SU-DHL-6 (cell line): ENCODE measurements around the gene WDFY1.

ENCODE experiments used
- H2AFZ ChIP-seq: fragments of 200-600 bp; sonication (generic); 2 replicates; pipeline ENCODE4 v1.6.1; 2014; ENCODE audit warnings: low read depth, mild to moderate bottlenecking, moderate library complexity, mixed read lengths, antibody characterized with exemption, low read length; ENCODE audit not compliant: severe bottlenecking
- H3F3A ChIP-seq: fragments of 200-600 bp; shearing (Covaris generic); 2 replicates; pipeline ENCODE4 v1.6.0; 2016; ENCODE audit warnings: antibody characterized with exemption, mild to moderate bottlenecking; ENCODE audit not compliant: insufficient read depth
- H3K27ac ChIP-seq: fragments of 200-600 bp; sonication (generic); 2 replicates; pipeline ENCODE4 v1.5.1; 2016; ENCODE audit warnings: low read depth, mild to moderate bottlenecking, low read length, moderate library complexity, mixed read lengths
- H3K27me3 ChIP-seq: fragments of 200-600 bp; sonication (generic), shearing (Covaris generic); 2 replicates; pipeline ENCODE4 v1.6.0; 2014; ENCODE audit warnings: mild to moderate bottlenecking, low read length
- H3K36me3 ChIP-seq: fragments of 200-600 bp; sonication (generic); 2 replicates; pipeline ENCODE4 v1.6.1; 2014; ENCODE audit warnings: mild to moderate bottlenecking, low read length, mixed read lengths
- H3K4me2 ChIP-seq: fragments of 300-600, 200-600 bp; shearing (Covaris generic), sonication (generic); 2 replicates; pipeline ENCODE4 v1.6.0; 2014; ENCODE audit warnings: low read length, low read depth, mild to moderate bottlenecking; ENCODE audit not compliant: poor library complexity, severe bottlenecking
- H3K4me3 ChIP-seq: fragments of 200-600 bp; sonication (generic); 2 replicates; pipeline ENCODE4 v1.5.1; 2014; ENCODE audit warnings: antibody characterized with exemption, low read length, mild to moderate bottlenecking, mixed read lengths; ENCODE audit not compliant: insufficient read depth, poor library complexity, severe bottlenecking
- H3K79me2 ChIP-seq: fragments of 200-600 bp; sonication (generic); 2 replicates; pipeline ENCODE4 v1.6.1; 2014; ENCODE audit warnings: mild to moderate bottlenecking, low read length, moderate library complexity; ENCODE audit not compliant: insufficient read depth
- H3K9ac ChIP-seq: fragments of 200-600 bp; sonication (generic); 2 replicates; pipeline ENCODE4 v1.7.0; 2014; ENCODE audit warnings: mild to moderate bottlenecking, low read length
- H3K9me2 ChIP-seq: fragments of 200-600 bp; sonication (generic); replicated peaks from 2 replicates; pipeline ENCODE4 v1.6.1; 2014; ENCODE audit warnings: low read length; ENCODE audit not compliant: insufficient read depth
- H3K9me3 ChIP-seq: fragments of 200-600 bp; sonication (generic); 2 replicates; pipeline ENCODE4 v1.6.1; 2014; ENCODE audit warnings: low read length, mixed read lengths; ENCODE audit not compliant: insufficient read depth
- H4K20me1 ChIP-seq: fragments of 200-600 bp; sonication (generic); 2 replicates; pipeline ENCODE4 v1.6.1; 2014; ENCODE audit warnings: low read depth, mild to moderate bottlenecking, antibody characterized with exemption, low read length, moderate library complexity, mixed read lengths
- EZH2phosphoT487 ChIP-seq: fragments of 200-600 bp; sonication (generic), shearing (Covaris generic); conservative IDR thresholded peaks from 2 replicates; pipeline ENCODE4 v1.6.1; 2018; ENCODE audit warnings: mild to moderate bottlenecking, antibody characterized with exemption, low read length, moderate library complexity, mixed read lengths
- TF ChIP-seq, protein P1 (sequence below): fragments of 200-600 bp; sonication (generic); IDR thresholded peaks from one replicate; pipeline ENCODE4 v1.5.1; 2017; ENCODE audit warnings: antibody characterized with exemption, mild to moderate bottlenecking, low read length, moderate library complexity; ENCODE audit not compliant: insufficient read depth, poor library complexity, severe bottlenecking

WDFY1 gene

DNA sequence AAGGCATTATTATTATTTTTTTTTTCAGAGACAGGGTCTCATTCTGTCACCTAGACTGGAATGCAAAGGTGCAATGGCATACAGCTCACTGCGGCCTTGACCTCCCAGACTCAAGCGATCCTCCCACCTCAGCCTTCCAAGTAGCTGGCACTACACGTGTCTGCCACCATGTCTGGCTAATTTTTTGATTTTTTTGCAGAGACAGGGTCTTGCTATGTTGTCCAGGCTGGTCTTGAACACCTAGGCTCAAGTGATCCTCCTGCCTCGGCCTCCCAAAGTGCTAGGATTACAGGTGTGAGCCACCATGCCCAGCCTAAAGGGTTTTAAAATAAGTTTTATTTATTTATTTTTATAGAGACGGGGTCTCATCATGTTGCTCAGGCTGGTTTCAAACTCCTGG is 62.4 kb downstream of the WDFY1 start:
- H3K27me3 ChIP-seq, result no peaks in the 10 kb centered on the region
- H3K79me2 ChIP-seq, result no peaks in the 10 kb centered on the region
- no peaks in the 10 kb centered on the region for H4K20me1 ChIP-seq
- TF ChIP-seq, protein P1, sequence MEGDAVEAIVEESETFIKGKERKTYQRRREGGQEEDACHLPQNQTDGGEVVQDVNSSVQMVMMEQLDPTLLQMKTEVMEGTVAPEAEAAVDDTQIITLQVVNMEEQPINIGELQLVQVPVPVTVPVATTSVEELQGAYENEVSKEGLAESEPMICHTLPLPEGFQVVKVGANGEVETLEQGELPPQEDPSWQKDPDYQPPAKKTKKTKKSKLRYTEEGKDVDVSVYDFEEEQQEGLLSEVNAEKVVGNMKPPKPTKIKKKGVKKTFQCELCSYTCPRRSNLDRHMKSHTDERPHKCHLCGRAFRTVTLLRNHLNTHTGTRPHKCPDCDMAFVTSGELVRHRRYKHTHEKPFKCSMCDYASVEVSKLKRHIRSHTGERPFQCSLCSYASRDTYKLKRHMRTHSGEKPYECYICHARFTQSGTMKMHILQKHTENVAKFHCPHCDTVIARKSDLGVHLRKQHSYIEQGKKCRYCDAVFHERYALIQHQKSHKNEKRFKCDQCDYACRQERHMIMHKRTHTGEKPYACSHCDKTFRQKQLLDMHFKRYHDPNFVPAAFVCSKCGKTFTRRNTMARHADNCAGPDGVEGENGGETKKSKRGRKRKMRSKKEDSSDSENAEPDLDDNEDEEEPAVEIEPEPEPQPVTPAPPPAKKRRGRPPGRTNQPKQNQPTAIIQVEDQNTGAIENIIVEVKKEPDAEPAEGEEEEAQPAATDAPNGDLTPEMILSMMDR, result no peak
- TF ChIP-seq EZH2phosphoT487, result no peak
- H3K9me3 ChIP-seq, result no peaks in the 10 kb centered on the region
- H3K4me2 ChIP-seq, result no peak overlapping the region
- H3K27ac ChIP-seq, result no peak overlapping the region
- H3K4me3 ChIP-seq, result no peak overlapping the region
- no peak overlapping the region for H2AFZ ChIP-seq
- no peak overlapping the region for H3K9ac ChIP-seq
- H3F3A ChIP-seq, result no peaks in the 10 kb centered on the region
- no peaks in the 10 kb centered on the region for H3K9me2 ChIP-seq
- H3K36me3 ChIP-seq, result no peaks in the 10 kb centered on the region

DNA sequence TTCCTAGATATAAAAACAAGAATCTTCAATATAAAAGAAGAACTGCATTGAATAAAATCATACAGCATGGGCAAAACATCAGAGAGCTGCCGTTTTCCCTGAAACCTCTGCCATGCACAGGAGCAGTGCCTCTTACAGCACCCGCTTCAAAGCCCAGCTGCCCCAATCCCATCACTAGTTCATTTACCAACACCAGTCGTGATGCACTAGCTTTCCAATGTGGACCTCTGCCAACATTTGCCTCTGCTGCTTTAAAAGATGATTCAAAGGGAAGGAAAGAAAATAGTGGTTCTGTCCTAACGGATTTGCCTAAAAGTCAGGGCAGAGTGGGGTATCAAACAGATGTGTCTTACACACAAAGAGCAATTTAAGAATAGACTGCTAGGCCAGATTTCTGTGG is 64.3 kb downstream of the WDFY1 start:
- no peak overlapping the region for H3K4me2 ChIP-seq
- no peaks in the 10 kb centered on the region for H3K79me2 ChIP-seq
- no peak for TF ChIP-seq EZH2phosphoT487
- TF ChIP-seq, protein P1, result no peak
- H3F3A ChIP-seq, result no peaks in the 10 kb centered on the region
- H3K27ac ChIP-seq, result no peak overlapping the region
- no peaks in the 10 kb centered on the region for H4K20me1 ChIP-seq
- H3K36me3 ChIP-seq, result no peaks in the 10 kb centered on the region
- H3K9me2 ChIP-seq, result no peaks in the 10 kb centered on the region
- no peak overlapping the region for H3K9ac ChIP-seq
- no peak overlapping the region for H3K4me3 ChIP-seq
- no peaks in the 10 kb centered on the region for H3K9me3 ChIP-seq
- no peak overlapping the region for H2AFZ ChIP-seq
- H3K27me3 ChIP-seq, result no peaks in the 10 kb centered on the region

DNA sequence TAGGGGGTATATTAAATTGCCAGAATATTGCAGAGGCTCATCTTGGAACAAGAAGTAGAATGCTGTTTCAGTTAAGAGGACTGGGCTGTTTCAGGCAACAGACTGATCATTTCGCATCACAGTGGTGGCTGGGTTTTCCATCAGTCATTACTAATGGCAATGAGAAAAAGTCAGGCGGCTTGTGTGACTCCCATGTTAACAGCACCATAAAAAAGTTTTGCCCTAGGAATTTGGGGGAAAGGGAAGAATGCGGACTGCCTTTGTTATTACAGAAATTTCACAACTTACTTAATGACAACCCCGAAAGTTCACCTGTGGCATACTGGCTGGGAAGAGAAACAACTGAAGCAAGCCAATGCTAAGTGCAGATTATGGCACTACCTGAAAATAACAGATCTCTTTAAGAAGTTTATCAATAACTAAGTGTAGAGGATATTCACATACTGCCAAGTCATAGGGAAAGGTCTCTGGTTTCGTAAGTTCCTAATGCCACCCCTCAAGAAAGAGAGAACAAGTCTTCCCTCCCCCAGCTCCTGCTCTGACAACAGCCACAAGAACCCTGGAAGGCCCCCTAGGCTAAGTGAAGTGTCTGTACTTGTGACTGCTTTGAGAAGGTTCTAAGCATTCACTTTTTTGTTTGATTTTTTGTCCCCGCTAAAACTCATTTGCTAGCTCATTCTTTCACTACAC is 67.3 kb downstream of the WDFY1 start:
- H3K27me3 ChIP-seq, result no peaks in the 10 kb centered on the region
- H3K9me2 ChIP-seq, result no peaks in the 10 kb centered on the region
- no peaks in the 10 kb centered on the region for H4K20me1 ChIP-seq
- H3K36me3 ChIP-seq, result no peaks in the 10 kb centered on the region
- no peak overlapping the region for H3K27ac ChIP-seq
- no peak overlapping the region for H3K4me2 ChIP-seq
- H3K4me3 ChIP-seq, result no peak overlapping the region
- H3K9ac ChIP-seq, result no peak overlapping the region
- H3K9me3 ChIP-seq, result no peaks in the 10 kb centered on the region
- TF ChIP-seq, protein P1, result no peak
- TF ChIP-seq EZH2phosphoT487, result no peak
- H3F3A ChIP-seq, result no peaks in the 10 kb centered on the region
- H3K79me2 ChIP-seq, result no peaks in the 10 kb centered on the region
- no peak overlapping the region for H2AFZ ChIP-seq
